ENCODE measurements around the gene FZD1.

Gene FZD1

DNA sequence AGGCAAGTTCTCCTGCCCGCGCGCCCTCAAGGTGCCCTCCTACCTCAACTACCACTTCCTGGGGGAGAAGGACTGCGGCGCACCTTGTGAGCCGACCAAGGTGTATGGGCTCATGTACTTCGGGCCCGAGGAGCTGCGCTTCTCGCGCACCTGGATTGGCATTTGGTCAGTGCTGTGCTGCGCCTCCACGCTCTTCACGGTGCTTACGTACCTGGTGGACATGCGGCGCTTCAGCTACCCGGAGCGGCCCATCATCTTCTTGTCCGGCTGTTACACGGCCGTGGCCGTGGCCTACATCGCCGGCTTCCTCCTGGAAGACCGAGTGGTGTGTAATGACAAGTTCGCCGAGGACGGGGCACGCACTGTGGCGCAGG lies 1.4 kb downstream of the FZD1 start:
- DNase-seq: no peak

DNA sequence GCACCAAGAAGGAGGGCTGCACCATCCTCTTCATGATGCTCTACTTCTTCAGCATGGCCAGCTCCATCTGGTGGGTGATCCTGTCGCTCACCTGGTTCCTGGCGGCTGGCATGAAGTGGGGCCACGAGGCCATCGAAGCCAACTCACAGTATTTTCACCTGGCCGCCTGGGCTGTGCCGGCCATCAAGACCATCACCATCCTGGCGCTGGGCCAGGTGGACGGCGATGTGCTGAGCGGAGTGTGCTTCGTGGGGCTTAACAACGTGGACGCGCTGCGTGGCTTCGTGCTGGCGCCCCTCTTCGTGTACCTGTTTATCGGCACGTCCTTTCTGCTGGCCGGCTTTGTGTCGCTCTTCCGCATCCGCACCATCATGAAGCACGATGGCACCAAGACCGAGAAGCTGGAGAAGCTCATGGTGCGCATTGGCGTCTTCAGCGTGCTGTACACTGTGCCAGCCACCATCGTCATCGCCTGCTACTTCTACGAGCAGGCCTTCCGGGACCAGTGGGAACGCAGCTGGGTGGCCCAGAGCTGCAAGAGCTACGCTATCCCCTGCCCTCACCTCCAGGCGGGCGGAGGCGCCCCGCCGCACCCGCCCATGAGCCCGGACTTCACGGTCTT lies 1.9 kb downstream of the FZD1 start:
- DNase-seq: no peak

DNA sequence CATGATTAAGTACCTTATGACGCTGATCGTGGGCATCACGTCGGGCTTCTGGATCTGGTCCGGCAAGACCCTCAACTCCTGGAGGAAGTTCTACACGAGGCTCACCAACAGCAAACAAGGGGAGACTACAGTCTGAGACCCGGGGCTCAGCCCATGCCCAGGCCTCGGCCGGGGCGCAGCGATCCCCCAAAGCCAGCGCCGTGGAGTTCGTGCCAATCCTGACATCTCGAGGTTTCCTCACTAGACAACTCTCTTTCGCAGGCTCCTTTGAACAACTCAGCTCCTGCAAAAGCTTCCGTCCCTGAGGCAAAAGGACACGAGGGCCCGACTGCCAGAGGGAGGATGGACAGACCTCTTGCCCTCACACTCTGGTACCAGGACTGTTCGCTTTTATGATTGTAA lies 2.5 kb downstream of the FZD1 start:
- DNase-seq: no peak

DNA sequence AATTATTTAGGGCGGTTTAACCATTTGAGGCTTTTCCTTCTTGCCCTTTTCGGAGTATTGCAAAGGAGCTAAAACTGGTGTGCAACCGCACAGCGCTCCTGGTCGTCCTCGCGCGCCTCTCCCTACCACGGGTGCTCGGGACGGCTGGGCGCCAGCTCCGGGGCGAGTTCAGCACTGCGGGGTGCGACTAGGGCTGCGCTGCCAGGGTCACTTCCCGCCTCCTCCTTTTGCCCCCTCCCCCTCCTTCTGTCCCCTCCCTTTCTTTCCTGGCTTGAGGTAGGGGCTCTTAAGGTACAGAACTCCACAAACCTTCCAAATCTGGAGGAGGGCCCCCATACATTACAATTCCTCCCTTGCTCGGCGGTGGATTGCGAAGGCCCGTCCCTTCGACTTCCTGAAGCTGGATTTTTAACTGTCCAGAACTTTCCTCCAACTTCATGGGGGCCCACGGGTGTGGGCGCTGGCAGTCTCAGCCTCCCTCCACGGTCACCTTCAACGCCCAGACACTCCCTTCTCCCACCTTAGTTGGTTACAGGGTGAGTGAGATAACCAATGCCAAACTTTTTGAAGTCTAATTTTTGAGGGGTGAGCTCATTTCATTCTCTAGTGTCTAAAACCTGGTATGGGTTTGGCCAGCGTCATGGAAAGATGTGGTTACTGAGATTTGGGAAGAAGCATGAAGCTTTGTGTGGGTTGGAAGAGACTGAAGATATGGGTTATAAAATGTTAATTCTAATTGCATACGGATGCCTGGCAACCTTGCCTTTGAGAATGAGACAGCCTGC lies 3.1 kb downstream of the FZD1 start:
- no peak for DNase-seq

DNA sequence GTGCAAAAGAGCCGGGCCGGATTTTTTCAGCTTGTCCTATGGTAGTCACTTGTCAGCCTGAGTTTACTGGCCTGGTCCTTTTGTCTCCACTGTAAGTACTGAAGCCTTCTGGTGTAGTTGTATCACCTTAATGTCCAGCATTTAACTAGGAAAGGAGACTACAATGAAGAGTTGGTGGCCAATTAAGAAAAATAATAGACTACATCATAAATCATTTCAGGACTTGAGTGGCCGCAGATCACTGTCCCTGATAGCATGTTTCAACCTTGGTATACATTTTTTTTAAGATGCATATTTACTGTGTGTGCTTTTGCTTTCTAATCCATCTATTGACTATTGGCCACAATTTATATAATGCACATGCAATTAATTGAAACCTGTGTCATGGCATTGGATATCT lies 6.1 kb downstream of the FZD1 start:
- DNase-seq: no peak

DNA sequence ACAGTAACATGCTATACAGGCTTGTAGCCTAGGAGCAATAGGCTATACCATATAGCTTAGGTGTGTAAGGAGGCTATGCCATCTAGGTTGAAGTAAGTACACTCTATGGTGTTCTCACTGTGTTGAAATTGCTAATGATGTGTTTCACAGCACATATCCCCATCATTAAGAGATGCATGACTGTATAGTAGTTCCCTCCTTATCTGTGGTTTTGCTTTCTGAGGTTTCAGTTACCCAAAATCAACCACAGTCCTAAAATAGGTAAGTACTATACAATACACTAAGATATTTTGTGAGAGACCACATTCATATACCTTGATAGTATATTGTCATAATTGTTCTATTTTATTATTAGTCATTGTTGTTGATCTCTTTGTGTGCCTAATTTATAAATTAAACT lies 12.7 kb downstream of the FZD1 start:
- no peak for DNase-seq

DNA sequence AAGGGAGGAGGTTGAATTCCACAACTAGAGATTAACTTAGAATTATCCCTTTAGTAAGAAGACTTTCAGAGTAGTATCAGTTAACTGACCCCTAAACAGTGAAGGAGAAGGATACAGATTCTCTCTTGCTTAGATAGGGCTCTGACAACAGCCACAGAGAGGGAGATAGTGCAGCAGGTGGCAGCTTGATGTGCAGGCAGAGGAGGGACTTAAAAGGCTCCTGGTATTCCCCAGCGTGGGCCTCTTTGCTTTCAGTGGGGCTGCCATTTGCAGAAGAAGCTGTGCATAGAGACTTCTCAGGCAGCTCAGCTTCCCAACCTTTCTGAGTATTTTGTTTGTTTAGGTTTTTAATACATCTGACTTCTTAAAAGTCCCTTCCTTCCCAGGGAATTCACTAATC lies 16.0 kb downstream of the FZD1 start:
- DNase-seq: no peak

DNA sequence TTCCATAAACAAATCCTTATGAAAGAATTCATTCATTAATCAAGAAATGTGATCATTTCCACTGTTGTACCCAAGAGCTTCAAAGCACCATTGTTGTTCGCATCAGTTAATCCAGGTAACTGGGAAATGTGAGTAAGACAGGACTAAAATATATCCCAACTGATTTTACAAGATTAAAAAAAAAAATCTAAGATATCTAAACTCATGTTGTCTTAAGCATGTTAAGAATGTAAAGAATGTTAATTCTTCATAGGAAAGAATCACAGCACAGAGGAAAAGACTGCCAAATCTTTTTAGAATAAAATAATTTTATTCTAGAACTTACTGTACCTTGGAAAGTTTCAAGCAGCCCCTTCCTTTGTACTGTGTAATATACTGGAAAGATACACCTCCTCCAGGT lies 16.4 kb downstream of the FZD1 start:
- DNase-seq: no peak

DNA sequence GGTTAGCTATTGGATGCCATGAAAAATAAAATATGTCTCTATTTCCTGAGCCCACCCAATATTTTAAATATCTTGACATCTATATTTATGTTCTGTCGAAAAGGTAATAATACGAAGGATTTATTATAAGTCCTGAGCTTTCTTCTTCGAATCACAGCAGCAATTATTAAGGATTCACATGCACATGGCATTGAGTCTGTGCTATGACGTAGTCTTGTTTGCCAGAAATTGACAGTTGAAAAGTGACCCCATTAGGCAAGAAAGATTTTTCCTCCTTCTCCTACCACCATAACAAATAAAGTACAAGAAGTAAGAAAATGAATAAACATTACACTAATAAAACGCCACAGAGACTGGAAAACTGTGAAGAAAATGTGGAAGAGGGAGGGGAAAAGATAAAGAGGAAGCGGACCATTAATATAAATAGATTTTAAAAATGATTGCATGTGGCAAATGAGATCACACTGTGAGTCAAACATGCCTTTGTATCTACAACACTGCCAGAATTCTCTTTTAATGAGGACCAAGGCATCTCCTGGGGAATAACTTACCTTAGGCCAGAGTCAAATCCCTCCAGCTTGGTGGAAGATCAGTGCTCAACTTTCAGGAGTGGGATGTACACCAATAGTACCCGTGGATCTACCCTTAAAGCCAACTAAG lies 21.6 kb downstream of the FZD1 start:
- no peak for DNase-seq

DNA sequence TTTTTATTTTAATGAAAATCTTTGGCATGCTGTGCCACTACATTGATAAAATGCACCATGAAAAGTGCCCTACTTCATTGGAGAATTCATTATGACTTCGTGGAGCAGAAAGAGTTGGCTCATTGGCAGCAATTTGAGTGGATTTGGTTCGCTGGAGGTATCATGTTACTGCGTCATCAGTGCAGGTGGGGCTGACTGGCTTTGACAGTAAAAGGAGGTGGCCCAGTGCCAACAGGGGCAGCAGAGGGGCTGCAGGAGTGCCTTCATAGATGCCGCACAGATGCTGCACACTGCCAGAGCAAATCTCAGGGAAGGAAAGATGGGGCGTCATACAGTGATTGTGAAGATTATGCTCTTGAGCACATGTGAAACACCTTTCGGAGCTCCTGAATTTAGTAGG lies 22.2 kb downstream of the FZD1 start:
- DNase-seq: no peak

DNA sequence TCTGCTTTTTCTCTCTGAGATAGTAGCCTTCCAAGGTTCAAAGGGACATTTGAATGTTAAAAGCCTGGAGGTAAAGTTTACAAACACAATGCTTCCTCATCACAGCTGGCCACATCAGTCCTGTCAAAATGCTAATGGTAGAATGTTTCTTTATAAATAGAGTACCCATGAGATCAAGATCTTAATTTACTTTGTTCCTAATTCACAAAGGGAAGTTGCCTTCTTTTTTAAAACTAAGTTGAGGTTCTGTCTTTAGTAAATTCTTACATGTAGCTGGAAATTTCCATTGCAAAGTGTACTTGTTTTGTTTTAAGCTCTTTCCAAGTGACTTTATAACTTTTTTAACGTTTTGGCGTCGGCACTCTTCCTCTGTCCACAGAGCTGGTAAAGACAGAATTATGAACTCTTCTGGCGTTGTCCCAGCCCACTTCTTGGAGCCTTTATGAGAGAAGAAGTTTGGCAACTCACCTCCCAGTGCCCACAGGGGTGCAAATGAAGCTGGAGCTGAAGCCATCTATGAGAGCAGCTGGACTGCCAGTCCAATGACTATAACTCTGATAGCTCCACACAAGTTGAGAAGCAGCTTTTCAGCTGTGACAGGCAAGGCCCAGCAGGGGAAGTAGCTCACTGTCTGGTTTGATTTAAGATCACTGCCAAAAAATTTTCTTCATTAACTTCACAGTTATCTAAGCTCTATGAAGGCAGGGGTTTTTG lies 23.3 kb downstream of the FZD1 start:
- no peak for DNase-seq

DNA sequence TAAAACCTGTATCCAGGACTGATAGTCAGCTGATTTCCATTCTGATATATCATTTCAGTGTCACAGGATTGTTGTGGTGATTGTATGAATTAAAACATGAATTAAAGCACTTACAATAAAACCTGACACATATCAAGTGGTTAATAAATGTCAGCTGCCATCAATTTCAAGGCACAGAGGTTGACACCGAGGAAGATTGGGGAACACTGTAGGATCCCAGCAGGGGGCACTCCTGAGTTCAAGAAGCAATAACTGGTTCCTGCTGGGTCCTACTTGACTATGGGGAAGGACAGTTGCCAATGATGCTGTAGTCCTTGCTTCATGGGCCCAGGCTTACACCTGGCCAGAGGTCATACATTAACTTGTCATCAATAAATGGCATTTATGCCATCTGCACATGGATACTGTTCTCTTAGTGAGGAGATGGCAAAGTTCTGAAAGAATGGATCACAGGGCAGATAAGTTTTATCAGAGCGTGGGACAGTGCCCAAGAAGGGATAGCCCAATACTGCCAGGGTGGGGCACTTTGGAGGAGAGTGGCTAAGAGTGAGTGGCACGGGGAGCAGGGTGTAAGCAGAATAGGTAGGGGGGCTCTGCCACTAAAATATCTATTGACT lies 24.1 kb downstream of the FZD1 start:
- DNase-seq: no peak

DNA sequence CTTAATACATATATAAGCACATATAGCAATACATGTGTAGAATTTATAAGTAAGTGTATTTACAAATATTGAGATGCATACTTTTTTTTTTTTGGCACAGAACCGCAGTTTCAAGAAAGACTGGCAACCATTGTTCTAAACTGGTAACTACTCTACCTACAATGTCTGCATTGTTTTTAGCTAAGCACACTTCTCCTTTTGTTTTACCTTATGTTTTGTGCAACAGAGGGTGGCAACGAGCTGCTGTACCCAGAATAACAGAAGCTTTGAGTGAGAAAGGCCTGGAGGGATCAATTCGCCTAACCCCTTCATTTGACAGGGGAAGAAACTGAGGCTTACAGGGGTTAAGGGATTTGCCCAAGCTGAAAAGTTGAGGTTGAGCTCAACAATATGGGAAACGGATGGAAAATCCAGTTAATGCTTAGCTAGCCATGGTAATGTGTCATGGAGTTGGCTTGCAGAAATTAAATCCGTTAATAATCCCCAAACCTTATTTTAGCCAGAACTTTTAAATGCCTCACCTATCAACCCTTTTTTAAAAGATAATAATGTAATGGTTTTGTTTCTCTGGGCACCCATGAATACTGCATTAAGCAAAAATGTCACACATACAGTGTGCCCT lies 25.5 kb downstream of the FZD1 start:
- DNase-seq: no peak

DNA sequence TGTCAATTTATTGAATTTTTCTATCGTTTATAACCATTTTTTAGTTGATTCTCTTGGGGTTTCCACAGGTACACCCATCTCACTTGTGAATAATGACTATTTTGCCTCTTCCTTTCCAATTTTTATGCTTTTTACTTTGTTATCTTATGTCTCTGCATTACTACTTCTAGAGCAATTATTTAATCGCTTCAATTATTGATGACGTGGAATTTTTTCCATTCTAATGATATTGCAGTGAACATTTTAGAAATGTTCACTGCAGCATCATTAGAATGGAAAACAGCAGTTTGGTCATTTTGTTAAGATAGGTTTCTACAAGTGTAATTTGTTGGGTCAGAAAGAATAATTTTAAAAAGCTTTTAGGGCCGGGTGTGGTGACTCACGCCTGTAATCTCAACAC lies 27.1 kb downstream of the FZD1 start:
- DNase-seq: no peak

DNA sequence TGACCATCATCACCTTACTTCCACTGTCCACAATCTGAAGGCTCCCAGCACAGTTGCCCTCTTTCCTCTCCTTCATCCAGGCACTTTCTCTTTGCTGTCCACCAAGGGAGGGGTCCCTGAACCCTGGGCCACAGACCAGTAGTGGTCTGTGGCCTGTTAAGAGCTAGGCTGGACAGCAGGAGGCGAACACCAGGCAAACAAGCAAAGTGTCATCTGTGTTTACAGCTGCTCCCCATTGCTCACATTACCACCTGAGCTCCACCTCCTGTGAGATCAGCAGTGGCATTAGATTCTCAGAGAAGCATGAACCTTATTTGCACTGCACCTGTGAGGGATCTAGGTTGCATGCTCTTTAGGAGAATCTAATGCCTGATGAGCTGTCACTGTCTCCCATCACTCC lies 27.7 kb downstream of the FZD1 start:
- DNase-seq: no peak

DNA sequence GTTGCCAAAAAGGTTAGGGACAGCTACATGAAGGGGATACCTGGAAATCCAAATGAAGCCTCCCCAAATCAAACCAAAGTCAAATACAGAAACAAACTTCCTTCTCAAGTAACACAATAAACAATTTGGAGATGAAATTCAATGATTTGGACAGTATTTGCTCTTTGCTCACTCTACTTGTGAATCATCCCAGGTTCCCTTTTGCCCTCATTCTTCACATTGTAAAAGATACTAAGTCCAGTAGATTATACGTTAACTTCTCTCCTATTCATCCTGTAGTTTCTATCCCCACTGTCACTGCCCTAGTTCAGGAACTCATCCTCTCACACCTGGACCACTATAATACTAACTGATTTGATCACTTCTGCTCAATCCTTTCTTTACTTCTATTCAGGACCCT lies 28.3 kb downstream of the FZD1 start:
- DNase-seq: no peak

DNA sequence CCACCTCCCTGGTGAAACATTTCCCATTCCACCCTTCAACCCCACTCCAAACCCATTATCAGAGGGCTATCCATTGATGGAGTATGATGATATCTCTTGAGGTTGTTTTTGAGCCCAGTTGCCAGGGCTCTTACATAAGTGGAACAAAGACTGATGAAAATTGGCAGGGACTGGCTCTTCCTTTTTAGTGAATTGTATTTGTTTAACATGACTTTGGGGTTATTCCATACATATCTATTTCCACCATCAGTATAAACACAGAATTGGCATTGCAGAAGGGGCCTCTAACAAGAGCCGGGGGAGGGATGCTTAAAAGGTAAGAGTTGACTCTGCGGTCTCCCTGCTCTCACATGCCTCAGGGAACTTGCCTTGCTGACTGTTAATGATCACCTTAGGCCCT lies 28.9 kb downstream of the FZD1 start:
- DNase-seq: no peak

DNA sequence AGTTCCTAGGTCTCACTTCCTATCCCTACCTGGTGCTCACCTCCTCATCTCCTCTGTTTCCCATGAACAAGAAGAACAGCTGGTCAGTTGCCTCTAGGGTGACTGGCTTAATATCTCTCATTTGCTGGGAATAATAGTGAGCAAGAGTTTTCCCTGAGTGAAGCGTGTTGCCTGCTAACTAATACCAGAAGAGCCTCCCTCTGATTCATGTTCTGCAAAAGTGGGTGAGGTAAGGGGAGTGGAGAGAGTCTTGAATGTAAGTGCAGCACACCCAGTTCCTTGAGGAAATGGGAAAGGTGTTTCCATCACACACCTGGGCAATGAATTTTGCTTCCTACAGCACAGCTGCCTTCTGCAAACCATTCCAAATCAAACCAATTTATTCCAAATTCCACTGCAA lies 29.6 kb downstream of the FZD1 start:
- DNase-seq: no peak

DNA sequence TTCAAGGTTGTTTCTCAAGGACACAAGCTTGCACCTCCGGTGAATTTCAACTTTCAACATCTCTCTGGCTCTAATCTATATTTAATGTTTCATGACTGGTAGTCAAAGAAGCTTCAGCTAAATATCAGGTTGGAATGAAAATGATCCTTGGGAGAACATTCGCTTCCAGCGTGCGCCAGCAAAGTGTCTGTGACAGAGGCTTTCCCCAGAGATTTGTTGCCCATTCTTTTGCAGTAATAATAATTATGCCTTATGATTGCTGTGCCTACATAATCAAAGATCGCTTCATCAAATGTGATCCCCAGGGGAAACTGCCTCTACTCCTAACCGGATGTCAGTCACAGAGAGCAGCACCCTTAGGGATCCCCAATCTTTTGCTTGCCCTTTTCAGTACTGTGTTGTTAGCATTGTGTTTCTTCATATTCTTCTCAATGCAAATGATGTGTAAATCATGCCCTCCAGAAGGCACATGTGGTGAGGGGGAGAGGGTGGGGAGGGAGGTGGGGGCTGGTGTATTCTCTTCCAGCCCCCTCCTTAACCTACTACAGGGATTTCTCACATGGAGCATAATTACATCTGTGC lies 30.5 kb downstream of the FZD1 start:
- no peak for DNase-seq

DNA sequence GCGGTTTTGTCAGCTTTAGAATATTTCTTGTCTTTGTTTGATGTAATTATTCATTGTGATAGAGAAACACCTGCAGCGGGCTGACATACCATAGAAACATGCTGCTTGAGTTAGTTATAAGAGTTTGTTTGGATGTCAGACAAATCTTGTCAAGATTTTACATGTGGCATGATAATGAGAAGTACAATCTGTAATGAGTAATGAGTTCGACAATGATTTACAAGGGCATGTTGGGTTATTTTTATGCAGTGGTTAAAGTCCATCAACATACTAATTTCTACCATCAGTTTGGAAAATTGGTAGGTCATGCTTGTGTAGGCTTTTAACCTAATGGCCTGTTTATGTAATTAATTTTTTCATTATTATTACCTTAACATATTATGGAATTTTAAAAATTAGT lies 31.3 kb downstream of the FZD1 start:
- DNase-seq: no peak

DNA sequence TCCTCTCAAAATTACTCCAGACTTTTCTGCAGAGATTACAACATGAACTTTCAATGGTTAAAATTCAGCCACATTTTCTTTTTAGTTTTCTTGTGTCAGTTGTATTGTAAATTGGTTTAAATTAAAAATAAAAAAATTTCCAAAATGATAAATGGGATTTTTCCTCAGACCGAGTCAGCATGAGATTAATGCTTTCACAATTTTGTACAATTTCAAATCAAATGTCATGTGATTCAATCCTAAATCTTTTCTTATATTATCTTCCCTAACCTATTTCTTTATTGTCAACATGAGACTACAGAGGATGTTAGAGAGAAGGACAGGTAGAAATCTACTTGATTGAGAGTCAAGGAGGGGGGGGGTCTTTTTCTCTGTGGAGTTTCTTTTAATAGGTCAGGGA lies 33.7 kb downstream of the FZD1 start:
- no peak for DNase-seq

DNA sequence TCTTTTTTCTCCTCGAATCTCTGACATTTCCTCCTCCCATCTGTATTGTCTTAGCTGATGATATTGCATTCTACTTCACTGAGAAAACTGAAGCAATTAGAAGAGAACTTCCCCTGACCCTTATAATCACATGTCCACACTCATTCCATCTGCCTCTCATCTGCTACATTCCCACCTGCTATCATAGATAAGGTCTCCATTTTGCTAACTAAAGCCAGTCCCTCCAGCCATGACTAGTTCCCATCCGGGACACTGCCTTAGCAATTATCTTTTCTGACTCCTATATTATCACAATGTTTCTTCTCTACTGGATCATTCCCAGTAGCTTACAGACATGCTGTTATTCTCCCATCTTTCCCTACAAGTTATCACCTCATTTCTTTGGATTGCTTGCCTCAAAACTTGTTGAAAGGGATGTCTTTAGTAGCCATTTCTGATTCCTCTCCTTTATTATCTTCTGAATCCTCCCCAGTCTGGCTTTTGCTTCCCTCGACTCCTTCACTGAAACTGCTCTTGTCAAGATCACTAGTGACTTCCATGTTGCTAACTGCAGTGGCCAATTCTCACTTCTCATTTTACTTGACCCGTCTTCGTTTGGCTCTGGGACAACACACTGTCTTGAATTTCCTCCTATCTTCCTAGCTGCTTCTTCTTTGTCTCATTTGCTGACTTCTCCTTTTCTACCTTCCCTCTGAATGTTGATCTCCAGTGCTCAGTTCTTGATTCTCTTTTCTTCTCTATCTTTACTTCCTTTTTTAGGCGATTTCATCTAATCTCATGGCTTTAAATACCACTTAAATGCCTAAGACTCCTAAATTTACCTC lies 35.9 kb downstream of the FZD1 start:
- DNase-seq: no peak

All from activated naive CD4-positive, alpha-beta T cell treated with anti-CD3 and anti-CD28 coated beads, Interleukin-2, amount 50 U/mL, for 16 hours (primary cell).